Gastrocnemius medialis (tissue), 4 donors: Measurements from ENCODE around the gene TAX1BP1. TPM values are rescaled to one million over a fixed set of nuclear protein-coding genes. Genes with fewer than 3 reads are reported as not detected.

ENCODE experiments used
- ATAC-seq, 2 donors: fragments of 150-250 bp; one replicate each; pipeline ENCODE4 v1.9.1; 2016
- DNase-seq, 2 donors: peaks; one replicate each; pipeline ENCODE4 v3.0.0-alpha.2; 2019
- H3K27ac ChIP-seq, 4 donors: fragments of 200-600 bp; sonication (generic); 1 replicate in 1 of 4; 2 replicates in 3 of 4; pipeline ENCODE4 v1.5.1; 2016 to 2018; ENCODE audit warnings: mild to moderate bottlenecking in 2 of 4, moderate library complexity in 1 of 4
- H3K27me3 ChIP-seq, 3 donors: fragments of 200-600 bp; sonication (generic) in 2 of 3; 1 replicate in 1 of 3; 2 replicates in 2 of 3; pipeline versions ENCODE4 v1.5.1 to v1.6.0; 2016 to 2019; ENCODE audit warnings: mild to moderate bottlenecking in 1 of 3, moderate library complexity in 1 of 3
- H3K36me3 ChIP-seq, 2 donors: fragments of 200-600 bp; sonication (generic) in 1 of 2; one replicate each; pipeline ENCODE4 v1.5.1; 2017 to 2018
- H3K4me1 ChIP-seq, 2 donors: fragments of 200-600 bp; sonication (generic) in 1 of 2; one replicate each; pipeline ENCODE4 v1.5.1; 2016 to 2017; ENCODE audit warnings: mild to moderate bottlenecking in 2 of 2
- H3K4me3 ChIP-seq, 4 donors: fragments of 200-600 bp; sonication (generic) in 3 of 4; 1 replicate in 1 of 4; 2 replicates in 3 of 4; pipeline ENCODE4 v1.5.1; 2016 to 2019; ENCODE audit warnings: mild to moderate bottlenecking in 2 of 4
- H3K9me3 ChIP-seq, 3 donors: fragments of 200-600 bp; sonication (generic) in 2 of 3; 1 replicate in 1 of 3; 2 replicates in 2 of 3; pipeline ENCODE4 v1.5.1; 2016 to 2019
- POLR2A ChIP-seq, 2 donors: fragments of 450-650 bp; IDR thresholded peaks; one replicate each; pipeline ENCODE4 v1.6.1; 2017; ENCODE audit warnings: antibody characterized with exemption in 2 of 2, mild to moderate bottlenecking in 2 of 2, moderate library complexity in 2 of 2
- in situ Hi-C, 4 donors: fragments of 200-750 bp; cut with MboI; loops; one replicate each; pipeline versions ENCODE4 v1.15.0 to v1.8.0; 2017; ENCODE audit warnings: low sequenced_read_pairs in 4 of 4
- intact Hi-C: fragments of 100-400 bp; cut with DNase I; formaldehyde crosslinking; loops from one replicate; pipeline ENCODE4 v1.15.1; 2023; ENCODE audit warnings: low total_unique reads
- total RNA-seq, 4 donors: library from RNA; depleted of rRNA; stranded (reverse); fragments of >200 nt; gene quantifications; one replicate each; pipeline versions ENCODE4 v1.1.0 to v1.2.3, GENCODE V29; 2016
- TF ChIP-seq, protein P1 (sequence below), 5 experiments: fragments of 450-650 bp in 3 of 5; fragments of 200-600 bp in 2 of 5; sonication (generic) in 2 of 5; IDR thresholded peaks in 4 of 5; conservative IDR thresholded peaks in 1 of 5; 1 replicate in 4 of 5; 2 replicates in 1 of 5; pipeline ENCODE4 v1.5.1; 2016 to 2019; ENCODE audit warnings: antibody characterized with exemption in 5 of 5, mild to moderate bottlenecking in 3 of 5, moderate library complexity in 3 of 5

Gene TAX1BP1
- total RNA-seq, 4 donors from 2014 or later: 110 to 136 (median 113) TPM

DNA sequence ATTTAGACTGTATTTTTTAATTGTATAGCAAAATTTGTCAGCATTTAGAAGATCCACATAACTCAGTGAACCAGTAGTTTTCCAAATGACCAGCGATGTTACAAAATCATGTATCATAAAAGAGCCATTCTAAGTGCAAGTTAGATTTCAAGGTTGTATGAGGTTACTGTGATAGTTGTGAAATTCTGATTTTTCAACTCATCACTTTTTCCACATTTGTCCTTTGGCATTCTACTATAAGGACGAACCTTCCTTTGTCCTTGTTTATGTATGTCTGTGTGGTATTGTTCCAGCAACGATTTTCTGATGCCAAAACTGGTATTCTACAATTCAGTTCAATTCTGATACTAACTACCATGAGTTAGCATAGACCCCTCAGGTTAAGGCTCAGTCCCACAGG, 64.2 kb downstream of the TAX1BP1 start:
- no peak overlapping the region for H3K4me3 ChIP-seq
- H3K27ac ChIP-seq: peak overlapping the region in 1 of 4 donors; percentile 35
- ATAC-seq: peak in 1 of 2 donors; percentile 49
- no peak for TF ChIP-seq POLR2A (IDR thresholded peaks at IDR 0.05)
- TF ChIP-seq, protein P1, sequence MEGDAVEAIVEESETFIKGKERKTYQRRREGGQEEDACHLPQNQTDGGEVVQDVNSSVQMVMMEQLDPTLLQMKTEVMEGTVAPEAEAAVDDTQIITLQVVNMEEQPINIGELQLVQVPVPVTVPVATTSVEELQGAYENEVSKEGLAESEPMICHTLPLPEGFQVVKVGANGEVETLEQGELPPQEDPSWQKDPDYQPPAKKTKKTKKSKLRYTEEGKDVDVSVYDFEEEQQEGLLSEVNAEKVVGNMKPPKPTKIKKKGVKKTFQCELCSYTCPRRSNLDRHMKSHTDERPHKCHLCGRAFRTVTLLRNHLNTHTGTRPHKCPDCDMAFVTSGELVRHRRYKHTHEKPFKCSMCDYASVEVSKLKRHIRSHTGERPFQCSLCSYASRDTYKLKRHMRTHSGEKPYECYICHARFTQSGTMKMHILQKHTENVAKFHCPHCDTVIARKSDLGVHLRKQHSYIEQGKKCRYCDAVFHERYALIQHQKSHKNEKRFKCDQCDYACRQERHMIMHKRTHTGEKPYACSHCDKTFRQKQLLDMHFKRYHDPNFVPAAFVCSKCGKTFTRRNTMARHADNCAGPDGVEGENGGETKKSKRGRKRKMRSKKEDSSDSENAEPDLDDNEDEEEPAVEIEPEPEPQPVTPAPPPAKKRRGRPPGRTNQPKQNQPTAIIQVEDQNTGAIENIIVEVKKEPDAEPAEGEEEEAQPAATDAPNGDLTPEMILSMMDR (IDR thresholded peaks at IDR 0.05 in 4 of 5, conservative IDR thresholded peaks at IDR 0.05 in 1 of 5): no peak
- intact Hi-C loops: no loop called here
- no peaks in the 10 kb centered on the region for H3K27me3 ChIP-seq
- in situ Hi-C loops: no loop called here
- H3K4me1 ChIP-seq: peaks cover 17 to 25% of the 10 kb centered on the region in 2 donors
- no peaks in the 10 kb centered on the region for H3K36me3 ChIP-seq
- no peak for DNase-seq
- no peaks in the 10 kb centered on the region for H3K9me3 ChIP-seq

DNA sequence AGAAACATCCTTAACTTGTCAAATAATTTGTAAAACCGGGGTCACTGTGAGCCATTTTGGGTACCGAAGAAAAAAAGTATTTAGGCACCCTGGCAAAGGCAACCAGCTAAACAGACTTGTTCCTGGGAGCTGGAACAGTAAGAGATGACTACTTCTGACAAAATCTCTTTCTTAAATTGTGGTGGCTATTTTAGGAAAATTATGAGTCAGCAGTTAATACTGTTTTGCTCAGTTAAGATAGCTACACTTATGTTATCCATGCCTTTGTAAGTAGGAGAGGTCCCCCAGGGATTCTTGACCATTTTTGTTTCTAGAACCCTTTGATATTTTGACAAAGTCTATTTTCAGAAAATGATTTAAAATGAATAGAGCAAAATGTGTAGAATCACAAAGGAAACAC, 68.7 kb downstream of the TAX1BP1 start:
- H3K36me3 ChIP-seq: no peaks in the 10 kb centered on the region
- no peaks in the 10 kb centered on the region for H3K9me3 ChIP-seq
- peak; percentile 91 to 92 for ATAC-seq
- no peak overlapping the region for H3K4me3 ChIP-seq
- H3K27me3 ChIP-seq: no peaks in the 10 kb centered on the region
- H3K4me1 ChIP-seq: peaks cover 21 to 27% of the 10 kb centered on the region in 2 donors
- in situ Hi-C loops: no loop called here
- TF ChIP-seq, protein P1 (IDR thresholded peaks at IDR 0.05 in 4 of 5, conservative IDR thresholded peaks at IDR 0.05 in 1 of 5): no peak
- no peak for TF ChIP-seq POLR2A (IDR thresholded peaks at IDR 0.05)
- intact Hi-C loops: no loop called here
- peak overlapping the region; percentile 4 to 68 (median 44) for H3K27ac ChIP-seq
- DNase-seq: no peak

DNA sequence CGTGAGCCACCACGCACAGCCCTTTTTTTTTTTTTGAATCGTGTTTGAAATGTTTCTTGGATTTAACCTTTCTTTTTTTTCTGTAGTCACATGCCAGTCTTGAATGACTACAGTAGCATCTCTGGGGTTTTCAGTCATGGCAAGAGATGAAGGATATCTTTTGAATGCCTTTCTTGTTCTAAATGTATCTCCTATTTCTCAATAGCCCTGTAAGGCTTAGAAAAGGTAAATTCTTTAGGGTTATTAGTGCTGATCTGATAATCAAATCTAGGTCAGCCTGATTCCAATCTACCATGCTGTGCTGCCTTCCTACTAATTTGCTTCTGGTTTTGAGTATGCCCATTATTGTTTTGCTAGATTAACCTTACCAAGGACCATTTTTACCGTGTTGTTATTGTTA, 70.2 kb downstream of the TAX1BP1 start:
- Histone ChIP-seq H3K4me3 (no peak overlapping the region), H3K36me3 (no peaks in the 10 kb centered on the region), H3K4me1 (peaks cover 21 to 31% of the 10 kb centered on the region in 2 donors), H3K9me3 (no peaks in the 10 kb centered on the region), H3K27ac (no peak overlapping the region), H3K27me3 (no peaks in the 10 kb centered on the region)
- no peak for ATAC-seq
- in situ Hi-C loops (no loop called here), intact Hi-C loops (no loop called here)
- TF ChIP-seq, protein P1 (IDR thresholded peaks at IDR 0.05 in 4 of 5, conservative IDR thresholded peaks at IDR 0.05 in 1 of 5): no peak
- TF ChIP-seq POLR2A (IDR thresholded peaks at IDR 0.05): no peak
- no peak for DNase-seq

DNA sequence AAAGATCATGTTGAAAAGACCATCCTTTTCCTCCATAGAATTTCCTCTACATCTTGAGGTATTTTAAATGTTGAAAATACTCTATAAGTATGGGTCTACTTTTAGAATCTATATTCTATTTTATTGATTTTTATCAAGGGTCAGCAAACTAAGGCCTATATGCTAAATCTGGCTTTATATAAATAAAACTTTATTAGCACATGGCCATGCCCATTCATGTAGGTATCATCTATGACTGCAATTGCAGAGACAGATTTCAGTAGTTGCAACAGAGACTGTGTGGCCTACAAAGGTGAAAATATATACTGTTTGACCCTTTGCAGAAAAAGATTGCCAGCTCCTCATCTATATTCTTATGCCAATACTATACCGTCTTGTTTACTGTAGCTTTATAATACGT, 72.7 kb downstream of the TAX1BP1 start:
- Histone ChIP-seq H3K4me3 (no peak overlapping the region), H3K9me3 (no peaks in the 10 kb centered on the region), H3K4me1 (peaks cover 19 to 29% of the 10 kb centered on the region in 2 donors), H3K27me3 (no peaks in the 10 kb centered on the region), H3K36me3 (peaks cover 0 to 21% of the 10 kb centered on the region in 2 donors), H3K27ac (no peak overlapping the region)
- ATAC-seq (no peak), DNase-seq (no peak)
- intact Hi-C loops (no loop called here), in situ Hi-C loops (no loop called here)
- TF ChIP-seq, protein P1 (IDR thresholded peaks at IDR 0.05 in 4 of 5, conservative IDR thresholded peaks at IDR 0.05 in 1 of 5): no peak
- no peak for TF ChIP-seq POLR2A (IDR thresholded peaks at IDR 0.05)

DNA sequence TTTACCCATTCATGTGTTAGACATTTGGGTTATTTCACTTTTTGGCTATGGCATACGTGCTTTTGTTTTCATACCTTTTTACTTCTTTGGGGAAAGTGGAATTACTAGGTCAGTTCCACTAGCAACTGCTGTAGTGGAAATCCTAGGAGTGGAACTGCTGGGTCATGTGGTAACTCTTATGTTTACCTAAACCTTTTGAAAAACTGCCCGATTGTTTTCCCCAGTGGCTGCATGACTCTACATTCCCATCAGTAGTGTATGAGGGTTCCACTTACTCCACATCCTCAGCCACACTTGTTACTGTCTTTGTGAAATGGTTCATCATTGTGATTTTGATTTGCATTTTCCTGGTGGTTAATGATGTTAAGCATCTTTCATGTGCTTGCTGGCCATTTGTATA, 82.3 kb downstream of the TAX1BP1 start:
- ATAC-seq (no peak), DNase-seq (no peak)
- in situ Hi-C loops: no loop called here
- Histone ChIP-seq H3K27ac (no peak overlapping the region), H3K9me3 (no peaks in the 10 kb centered on the region), H3K4me1 (no peaks in the 10 kb centered on the region), H3K4me3 (no peak overlapping the region), H3K27me3 (no peaks in the 10 kb centered on the region), H3K36me3 (peaks cover 0 to 35% of the 10 kb centered on the region in 2 donors)
- TF ChIP-seq POLR2A (IDR thresholded peaks at IDR 0.05): no peak
- TF ChIP-seq, protein P1 (IDR thresholded peaks at IDR 0.05 in 4 of 5, conservative IDR thresholded peaks at IDR 0.05 in 1 of 5): no peak
- intact Hi-C loops: no loop called here
